CD4-positive, alpha-beta T cell (primary cell): ENCODE results near the gene SASH1. TPM values are rescaled to one million over a fixed set of nuclear protein-coding genes. Genes with fewer than 3 reads are reported as not detected.

Experiments used
- ATAC-seq: fragments of 200-7000 bp; cut with Tn5 transposase; one replicate; pipeline ENCODE4 v1.10.0; 2022; ENCODE audit warnings: mild to moderate bottlenecking; ENCODE audit not compliant: poor library complexity
- CTCF ChIA-PET: fragments of 350-600 bp; sonication (Branson Sonifier 250); formaldehyde crosslinking; loops from one replicate; lab custom pipeline; 2021; ENCODE audit warnings: antibody characterized with exemption, inconsistent platforms; lab: Charles Lee
- POLR2A ChIA-PET: fragments of 350-600 bp; sonication (Branson Sonifier 250); formaldehyde crosslinking; loops from one replicate; lab custom pipeline; 2021; ENCODE audit warnings: antibody characterized with exemption, inconsistent platforms; lab: Charles Lee
- DNase-seq, 14 experiments: peaks; one replicate each; pipeline ENCODE4 v3.0.0-alpha.2; 2013 to 2020; ENCODE audit warnings: mixed read lengths in 2 of 14
- H3K27ac ChIP-seq, 2 donors: one replicate each; pipeline versions ENCODE4 v1.5.1 to v1.7.0; 2013; ENCODE audit warnings: low read length in 2 of 2, low read depth in 1 of 2, mild to moderate bottlenecking in 1 of 2
- H3K27me3 ChIP-seq, 2 experiments: 1 replicate in 1 of 2; 2 replicates in 1 of 2; pipeline versions ENCODE4 v1.6.1 to v1.7.0; 2013; ENCODE audit warnings: low read length in 2 of 2, control low read depth in 1 of 2, mild to moderate bottlenecking in 1 of 2, moderate library complexity in 1 of 2; ENCODE audit not compliant: insufficient read depth in 2 of 2, control insufficient read depth in 1 of 2
- H3K36me3 ChIP-seq: one replicate; pipeline ENCODE4 v1.6.1; 2013; ENCODE audit warnings: low read length, control low read depth; ENCODE audit not compliant: insufficient read depth
- H3K4me1 ChIP-seq: one replicate; pipeline ENCODE4 v1.6.1; 2013; ENCODE audit warnings: low read length, control low read depth; ENCODE audit not compliant: insufficient read depth
- H3K4me3 ChIP-seq: one replicate; pipeline ENCODE4 v1.5.1; 2013; ENCODE audit warnings: mild to moderate bottlenecking, low read length, moderate library complexity
- H3K9me3 ChIP-seq, 2 experiments: 1 replicate in 1 of 2; 2 replicates in 1 of 2; pipeline versions ENCODE4 v1.6.1 to v1.7.0; 2013; ENCODE audit warnings: low read length in 2 of 2, mild to moderate bottlenecking in 2 of 2, control low read depth in 1 of 2, moderate library complexity in 1 of 2; ENCODE audit not compliant: control insufficient read depth in 1 of 2, insufficient read depth in 1 of 2
- H3K27ac Mint-ChIP-seq: one replicate; pipeline ENCODE4 v1.8.0; 2020; ENCODE audit warnings: mixed read lengths
- H3K27me3 Mint-ChIP-seq: one replicate; pipeline ENCODE4 v1.8.0; 2021; ENCODE audit warnings: mixed read lengths
- H3K36me3 Mint-ChIP-seq: one replicate; pipeline ENCODE4 v1.8.0; 2021; ENCODE audit warnings: low read depth, mixed read lengths
- H3K4me1 Mint-ChIP-seq: one replicate; pipeline ENCODE4 v1.8.0; 2021; ENCODE audit warnings: low read depth, mixed read lengths
- H3K4me3 Mint-ChIP-seq: one replicate; pipeline ENCODE4 v1.8.0; 2020; ENCODE audit warnings: mild to moderate bottlenecking, mixed read lengths
- H3K9me3 Mint-ChIP-seq: one replicate; pipeline ENCODE4 v1.8.0; 2020; ENCODE audit warnings: mixed read lengths
- intact Hi-C, 2 experiments: fragments of 100-400 bp; cut with DNase I in 1 of 2; cut with micrococcal nuclease in 1 of 2; formaldehyde crosslinking; loops; one replicate each; pipeline versions ENCODE4 v1.15.1 to v1.9.0; 2023 to 2025; cut with DNase I, micrococcal nuclease
- total RNA-seq, 174 experiments: library from RNA in 2 of 174; stranded (reverse) in 2 of 174; gene quantifications; one replicate each; pipeline ENCODE4 v1.2.3 and lab custom pipeline; 2021 to 2026
- TF ChIP-seq, protein P1 (sequence below): fragments of 200-600 bp; IDR thresholded peaks from one replicate; pipeline ENCODE4 v1.8.0; 2022; ENCODE audit warnings: antibody characterized with exemption, mild to moderate bottlenecking

Gene SASH1
- total RNA-seq, 2 experiments from 2014 or later: 0.58 to 0.75 TPM

DNA sequence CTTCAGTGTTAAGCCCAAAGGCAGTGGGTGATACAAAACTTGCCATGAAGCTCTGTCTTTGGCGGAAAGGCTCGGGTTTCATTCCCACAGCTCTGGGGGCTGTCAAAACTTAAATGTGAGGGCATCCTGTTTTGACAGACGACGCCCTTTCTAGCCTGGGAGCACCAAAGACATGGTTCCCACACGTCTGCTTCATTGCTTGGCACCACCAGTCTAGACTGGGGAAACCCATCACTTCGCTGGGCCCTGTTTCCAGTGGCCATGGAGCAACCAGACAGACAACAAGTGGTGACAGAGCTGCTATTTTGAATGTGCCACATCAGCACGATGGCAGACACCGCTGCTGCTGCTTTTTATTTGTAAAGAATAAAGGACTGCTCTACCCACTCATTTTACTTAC is 127.5 kb downstream of the SASH1 start:
- intact Hi-C loops: no loop called here
- Histone ChIP-seq H3K9me3 (no peaks in the 10 kb centered on the region), H3K27ac (no peak overlapping the region), H3K4me1 (no peaks in the 10 kb centered on the region), H3K36me3 (no peaks in the 10 kb centered on the region), H3K4me3 (no peak overlapping the region), H3K27me3 (peaks cover 2 to 13% of the 10 kb centered on the region in 2 experiments)
- Mint-ChIP-seq H3K9me3 (no peaks in the 10 kb centered on the region), H3K27me3 (peaks cover 41% of the 10 kb centered on the region), H3K36me3 (no peaks in the 10 kb centered on the region), H3K4me3 (no peak overlapping the region), H3K27ac (no peak overlapping the region), H3K4me1 (no peaks in the 10 kb centered on the region)
- TF ChIP-seq, protein P1, sequence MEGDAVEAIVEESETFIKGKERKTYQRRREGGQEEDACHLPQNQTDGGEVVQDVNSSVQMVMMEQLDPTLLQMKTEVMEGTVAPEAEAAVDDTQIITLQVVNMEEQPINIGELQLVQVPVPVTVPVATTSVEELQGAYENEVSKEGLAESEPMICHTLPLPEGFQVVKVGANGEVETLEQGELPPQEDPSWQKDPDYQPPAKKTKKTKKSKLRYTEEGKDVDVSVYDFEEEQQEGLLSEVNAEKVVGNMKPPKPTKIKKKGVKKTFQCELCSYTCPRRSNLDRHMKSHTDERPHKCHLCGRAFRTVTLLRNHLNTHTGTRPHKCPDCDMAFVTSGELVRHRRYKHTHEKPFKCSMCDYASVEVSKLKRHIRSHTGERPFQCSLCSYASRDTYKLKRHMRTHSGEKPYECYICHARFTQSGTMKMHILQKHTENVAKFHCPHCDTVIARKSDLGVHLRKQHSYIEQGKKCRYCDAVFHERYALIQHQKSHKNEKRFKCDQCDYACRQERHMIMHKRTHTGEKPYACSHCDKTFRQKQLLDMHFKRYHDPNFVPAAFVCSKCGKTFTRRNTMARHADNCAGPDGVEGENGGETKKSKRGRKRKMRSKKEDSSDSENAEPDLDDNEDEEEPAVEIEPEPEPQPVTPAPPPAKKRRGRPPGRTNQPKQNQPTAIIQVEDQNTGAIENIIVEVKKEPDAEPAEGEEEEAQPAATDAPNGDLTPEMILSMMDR: no peak
- CTCF ChIA-PET: no interaction called here
- ATAC-seq (no peak), DNase-seq (no peak)
- POLR2A ChIA-PET: no interaction called here

DNA sequence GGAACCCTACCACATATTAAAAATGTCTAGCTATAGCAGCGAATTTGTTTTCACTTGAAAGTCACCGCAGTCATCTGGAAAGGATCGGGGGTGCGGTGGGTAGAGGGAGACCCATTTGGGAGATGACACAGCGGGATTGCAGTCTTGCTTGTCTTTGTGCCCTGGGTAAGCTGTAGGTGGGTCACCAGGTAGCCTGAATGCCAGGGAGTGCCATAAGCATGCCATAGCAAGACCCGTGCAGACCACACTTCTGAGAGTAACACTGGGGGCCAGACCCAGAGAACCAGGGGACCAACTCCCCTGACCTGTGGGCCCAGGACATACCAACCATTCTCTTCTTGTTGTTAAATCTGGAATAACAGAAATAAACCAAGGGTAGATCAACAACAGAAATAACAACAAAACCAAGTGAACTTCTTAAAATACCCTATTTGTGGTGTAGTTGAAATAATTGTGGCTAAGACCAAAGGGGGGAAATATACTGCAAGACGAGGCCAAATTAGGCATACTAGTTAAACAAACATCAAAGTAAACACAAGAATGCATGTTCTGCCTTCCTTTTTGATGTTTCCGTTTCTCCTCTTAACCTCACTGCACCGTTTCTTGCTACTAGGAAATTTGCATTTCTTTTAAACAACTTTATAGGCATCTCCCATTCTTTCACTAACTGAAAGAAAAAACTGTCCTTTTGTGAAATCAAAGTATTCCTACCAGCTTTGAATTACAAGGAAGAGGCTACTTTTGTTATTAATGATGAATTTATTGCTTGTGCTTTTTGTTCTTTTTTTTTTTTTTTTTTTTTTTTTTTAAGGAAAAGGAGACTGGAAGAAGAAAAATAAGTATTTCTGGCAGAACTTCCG is 128.2 kb downstream of the SASH1 start:
- Histone ChIP-seq H3K27ac (no peak overlapping the region), H3K4me1 (no peaks in the 10 kb centered on the region), H3K9me3 (no peaks in the 10 kb centered on the region), H3K4me3 (no peak overlapping the region), H3K27me3 (peaks cover 2 to 13% of the 10 kb centered on the region in 2 experiments), H3K36me3 (no peaks in the 10 kb centered on the region)
- TF ChIP-seq, protein P1: no peak
- Mint-ChIP-seq H3K4me1 (no peaks in the 10 kb centered on the region), H3K9me3 (no peaks in the 10 kb centered on the region), H3K36me3 (no peaks in the 10 kb centered on the region), H3K4me3 (no peak overlapping the region), H3K27me3 (peaks cover 43% of the 10 kb centered on the region), H3K27ac (no peak overlapping the region)
- POLR2A ChIA-PET: no interaction called here
- no peak for ATAC-seq
- CTCF ChIA-PET: no interaction called here
- intact Hi-C loops: no loop called here
- DNase-seq: no peak

DNA sequence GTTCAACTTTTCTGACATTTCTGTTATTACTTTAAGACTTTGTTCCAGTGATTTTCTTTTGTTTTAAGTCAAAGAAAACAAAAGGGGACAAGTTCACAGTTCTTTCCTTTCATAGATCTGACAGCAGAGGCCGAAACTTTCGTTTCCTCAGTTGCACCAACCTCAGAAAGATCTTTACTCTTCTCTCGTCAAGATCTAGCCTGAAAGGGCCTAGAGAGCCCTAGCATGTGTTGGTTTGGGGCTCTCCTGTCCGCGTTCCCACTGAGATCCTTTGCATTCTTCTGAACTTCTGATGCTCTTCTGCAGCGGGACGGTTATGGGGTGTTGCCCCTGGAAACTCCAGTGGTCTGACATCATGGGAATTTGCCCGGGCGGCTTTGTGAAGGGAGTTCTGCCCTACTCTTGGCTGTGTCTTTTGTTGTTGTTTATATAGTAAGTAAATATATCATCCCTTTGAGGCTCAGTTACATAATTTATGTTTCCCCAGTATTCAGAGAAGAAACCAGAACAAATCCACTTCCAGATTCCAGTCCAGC is 129.1 kb downstream of the SASH1 start:
- CTCF ChIA-PET: no interaction called here
- H3K4me1 Mint-ChIP-seq: no peaks in the 10 kb centered on the region
- H3K27ac ChIP-seq: no peak overlapping the region
- H3K27ac Mint-ChIP-seq: no peak overlapping the region
- peaks cover 2 to 13% of the 10 kb centered on the region in 2 experiments for H3K27me3 ChIP-seq
- no peaks in the 10 kb centered on the region for H3K36me3 ChIP-seq
- DNase-seq (no peak), ATAC-seq (no peak)
- no peaks in the 10 kb centered on the region for H3K36me3 Mint-ChIP-seq
- TF ChIP-seq, protein P1: no peak
- peaks cover 36% of the 10 kb centered on the region for H3K27me3 Mint-ChIP-seq
- intact Hi-C loops: no loop called here
- POLR2A ChIA-PET: no interaction called here
- no peaks in the 10 kb centered on the region for H3K9me3 Mint-ChIP-seq
- H3K9me3 ChIP-seq: no peaks in the 10 kb centered on the region
- no peak overlapping the region for H3K4me3 ChIP-seq
- H3K4me3 Mint-ChIP-seq: no peak overlapping the region
- no peaks in the 10 kb centered on the region for H3K4me1 ChIP-seq
